ENCODE data around the gene RIPOR3. TPM values are rescaled to one million over a fixed set of nuclear protein-coding genes. Genes with fewer than 3 reads are reported as not detected.

Gene RIPOR3
- total RNA-seq, 1 donor from 2014 or later, result 15.1 TPM

DNA sequence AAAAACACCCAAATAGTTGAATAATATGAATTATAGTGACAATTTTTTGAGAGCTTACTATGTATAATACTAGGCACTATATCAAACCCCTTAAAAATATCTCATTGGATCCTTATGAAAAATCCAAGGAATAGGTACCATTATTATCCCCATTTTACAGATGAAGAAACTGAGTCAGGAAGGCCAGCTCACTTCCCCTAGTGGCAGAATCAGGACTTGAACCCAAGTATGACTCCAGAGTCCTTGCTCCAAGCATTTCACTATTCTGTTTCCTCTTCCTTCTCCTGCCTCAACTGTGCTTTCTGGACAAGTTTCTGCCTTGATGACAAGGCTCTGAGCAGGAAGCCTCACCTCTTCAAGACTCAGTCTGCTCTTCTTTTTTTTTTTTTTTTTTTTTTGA is 29.2 kb upstream of the RIPOR3 start:
- no peaks in the 10 kb centered on the region for H3K27me3 ChIP-seq
- H3K4me1 ChIP-seq, result peaks cover 10 to 23% of the 10 kb centered on the region in 2 donors
- TF ChIP-seq, protein P1, sequence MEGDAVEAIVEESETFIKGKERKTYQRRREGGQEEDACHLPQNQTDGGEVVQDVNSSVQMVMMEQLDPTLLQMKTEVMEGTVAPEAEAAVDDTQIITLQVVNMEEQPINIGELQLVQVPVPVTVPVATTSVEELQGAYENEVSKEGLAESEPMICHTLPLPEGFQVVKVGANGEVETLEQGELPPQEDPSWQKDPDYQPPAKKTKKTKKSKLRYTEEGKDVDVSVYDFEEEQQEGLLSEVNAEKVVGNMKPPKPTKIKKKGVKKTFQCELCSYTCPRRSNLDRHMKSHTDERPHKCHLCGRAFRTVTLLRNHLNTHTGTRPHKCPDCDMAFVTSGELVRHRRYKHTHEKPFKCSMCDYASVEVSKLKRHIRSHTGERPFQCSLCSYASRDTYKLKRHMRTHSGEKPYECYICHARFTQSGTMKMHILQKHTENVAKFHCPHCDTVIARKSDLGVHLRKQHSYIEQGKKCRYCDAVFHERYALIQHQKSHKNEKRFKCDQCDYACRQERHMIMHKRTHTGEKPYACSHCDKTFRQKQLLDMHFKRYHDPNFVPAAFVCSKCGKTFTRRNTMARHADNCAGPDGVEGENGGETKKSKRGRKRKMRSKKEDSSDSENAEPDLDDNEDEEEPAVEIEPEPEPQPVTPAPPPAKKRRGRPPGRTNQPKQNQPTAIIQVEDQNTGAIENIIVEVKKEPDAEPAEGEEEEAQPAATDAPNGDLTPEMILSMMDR (IDR thresholded peaks at IDR 0.05), result no peak
- H3K4me3 ChIP-seq, result no peak overlapping the region
- intact Hi-C loops (cut with DNase I), result no loop called here
- no peak for DNase-seq (ENCODE audit: low spot score in 2 of 2)
- H3K9me3 ChIP-seq, result no peaks in the 10 kb centered on the region
- H3K27ac ChIP-seq, result no peak overlapping the region
- no peaks in the 10 kb centered on the region for H3K36me3 ChIP-seq

DNA sequence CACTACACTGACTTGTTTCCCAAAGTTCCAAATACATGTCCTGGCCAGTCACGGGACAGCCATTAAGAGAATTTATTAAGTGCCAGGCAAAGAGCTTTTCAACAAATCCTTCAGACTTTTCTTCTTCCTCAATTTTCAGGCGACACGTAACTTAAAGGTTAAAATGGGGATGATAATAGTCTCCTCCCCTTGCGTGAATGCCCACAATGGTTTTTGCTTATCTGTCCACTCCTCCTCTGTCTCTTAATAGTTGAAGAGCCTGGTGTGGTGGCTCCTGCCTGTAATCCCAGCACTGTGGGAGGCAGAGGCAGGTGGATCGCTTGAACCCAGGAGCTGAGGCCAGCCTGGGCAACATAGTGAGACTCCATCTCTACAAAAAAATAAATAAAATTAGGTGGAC is 28.7 kb upstream of the RIPOR3 start:
- Histone ChIP-seq H3K9me3 (no peaks in the 10 kb centered on the region), H3K4me1 (peaks cover 10 to 19% of the 10 kb centered on the region in 2 donors), H3K27ac (no peak overlapping the region), H3K36me3 (no peaks in the 10 kb centered on the region), H3K4me3 (no peak overlapping the region), H3K27me3 (no peaks in the 10 kb centered on the region)
- TF ChIP-seq, protein P1 (IDR thresholded peaks at IDR 0.05), result no peak
- intact Hi-C loops (cut with DNase I), result no loop called here
- DNase-seq (ENCODE audit: low spot score in 2 of 2), result no peak

DNA sequence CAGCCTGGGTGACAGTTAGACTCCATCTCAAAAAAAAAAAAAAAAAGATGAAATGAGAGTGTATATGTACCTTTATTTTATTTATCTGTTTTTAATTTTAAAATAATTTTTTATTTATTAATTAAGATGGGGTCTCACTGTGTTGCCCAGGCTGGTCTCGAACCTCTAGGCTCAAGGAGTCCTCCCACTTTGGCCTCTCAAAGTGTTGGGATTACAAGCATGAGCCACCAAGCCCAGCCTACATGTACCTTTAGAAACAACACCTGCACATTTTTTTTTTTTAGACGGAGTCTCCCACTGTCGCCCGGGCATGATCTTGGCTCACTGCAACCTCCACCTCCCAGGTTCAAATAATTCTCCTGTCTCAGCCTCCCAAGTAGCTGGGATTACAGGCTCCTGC is 28.0 kb upstream of the RIPOR3 start:
- intact Hi-C loops (cut with DNase I), result no loop called here
- no peak for DNase-seq (ENCODE audit: low spot score in 2 of 2)
- peaks cover 6 to 15% of the 10 kb centered on the region in 2 donors for H3K4me1 ChIP-seq
- no peak overlapping the region for H3K4me3 ChIP-seq
- no peaks in the 10 kb centered on the region for H3K36me3 ChIP-seq
- H3K9me3 ChIP-seq, result no peaks in the 10 kb centered on the region
- no peak overlapping the region for H3K27ac ChIP-seq
- no peaks in the 10 kb centered on the region for H3K27me3 ChIP-seq
- TF ChIP-seq, protein P1 (IDR thresholded peaks at IDR 0.05), result no peak

DNA sequence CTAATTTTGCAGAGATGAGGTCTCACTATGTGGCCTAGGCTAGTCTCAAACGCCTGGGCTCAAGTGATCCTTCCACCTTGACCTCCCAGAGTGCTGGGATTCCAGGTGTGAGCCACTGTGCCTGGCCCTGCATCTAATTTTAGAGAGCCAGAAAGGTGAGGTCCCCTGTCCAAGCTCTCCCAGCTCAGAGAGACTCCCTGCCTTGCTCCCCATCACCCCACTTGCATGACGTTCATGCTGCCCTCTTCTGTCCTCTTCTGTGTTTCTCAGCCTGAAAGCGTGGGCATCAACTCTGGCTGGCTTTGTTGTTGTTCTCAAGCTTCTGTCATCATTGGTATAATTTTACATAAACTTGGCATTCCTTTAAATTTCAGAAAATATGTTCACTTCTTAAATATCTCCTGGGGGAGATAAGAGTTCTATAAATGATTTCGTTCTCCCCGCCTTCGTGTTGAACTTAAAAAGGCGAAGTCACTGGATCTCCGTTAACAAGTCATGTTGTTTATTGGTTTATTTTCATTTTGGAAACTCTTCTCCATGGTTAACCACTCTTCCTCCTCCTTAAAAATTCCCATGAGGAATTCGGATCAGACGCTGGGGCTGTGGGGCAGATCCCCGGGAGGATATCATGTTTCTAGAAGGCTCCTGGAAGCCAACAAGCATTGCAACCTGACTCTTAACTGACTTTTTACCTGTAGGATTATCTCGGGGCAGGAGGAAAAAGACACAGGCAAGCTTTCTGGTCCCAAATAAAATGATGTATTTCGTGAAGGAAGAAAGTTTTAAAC is 26.8 kb upstream of the RIPOR3 start:
- Histone ChIP-seq H3K4me1 (peaks cover 3 to 12% of the 10 kb centered on the region in 2 donors), H3K9me3 (no peaks in the 10 kb centered on the region), H3K27me3 (no peaks in the 10 kb centered on the region), H3K4me3 (no peak overlapping the region), H3K36me3 (no peaks in the 10 kb centered on the region), H3K27ac (no peak overlapping the region)
- DNase-seq (ENCODE audit: low spot score in 2 of 2), result peak in 1 of 2 donors; percentile 33
- intact Hi-C loops (cut with DNase I), result no loop called here
- TF ChIP-seq, protein P1 (IDR thresholded peaks at IDR 0.05), result no peak

DNA sequence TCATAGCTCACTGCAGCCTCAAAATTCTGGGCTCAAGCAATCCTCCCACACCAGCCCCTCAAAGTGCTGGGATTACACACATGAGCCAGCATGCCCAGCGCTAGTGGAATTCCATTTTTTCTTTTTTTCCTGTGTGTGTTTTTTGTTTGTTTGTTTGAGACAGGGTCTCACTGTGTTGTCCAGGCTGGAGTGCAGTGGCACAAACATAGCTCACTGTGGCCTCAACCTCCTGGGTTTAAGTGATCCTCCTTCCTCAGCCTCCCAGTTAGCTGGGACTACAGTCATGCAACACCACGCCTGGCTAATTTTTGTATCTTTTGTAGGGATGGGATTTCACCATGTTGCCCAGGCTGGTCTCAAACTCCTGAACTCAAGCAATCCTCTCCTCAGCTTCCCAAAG is 26.0 kb upstream of the RIPOR3 start:
- DNase-seq (ENCODE audit: low spot score in 2 of 2), result no peak
- Histone ChIP-seq H3K27me3 (no peaks in the 10 kb centered on the region), H3K9me3 (no peaks in the 10 kb centered on the region), H3K36me3 (no peaks in the 10 kb centered on the region), H3K4me3 (no peak overlapping the region), H3K4me1 (peaks cover 2 to 6% of the 10 kb centered on the region in 2 donors), H3K27ac (no peak overlapping the region)
- TF ChIP-seq, protein P1 (IDR thresholded peaks at IDR 0.05), result no peak
- intact Hi-C loops (cut with DNase I), result no loop called here
